MM.1S (cell line): ENCODE measurements around the gene MASP1.
A peak's percentile ranks its signal among the peaks of the same experiment; 100 is the strongest.

Experiments
- EZH2phosphoT487 ChIP-seq: fragments of 300-600 bp; sonication (generic); IDR thresholded peaks from 2 replicates; pipeline ENCODE4 v1.6.1; 2018; ENCODE audit warnings: antibody characterized with exemption, low read length
- TF ChIP-seq, protein P1 (sequence below): fragments of 300-600 bp; sonication (generic); IDR thresholded peaks from 2 replicates; pipeline ENCODE4 v1.5.1; 2016; ENCODE audit warnings: antibody characterized with exemption, low read length, mixed read lengths

GRCh38 chr3:187295316-187296034 lies 3.9 kb upstream of the MASP1 start:
- TF ChIP-seq, protein P1, sequence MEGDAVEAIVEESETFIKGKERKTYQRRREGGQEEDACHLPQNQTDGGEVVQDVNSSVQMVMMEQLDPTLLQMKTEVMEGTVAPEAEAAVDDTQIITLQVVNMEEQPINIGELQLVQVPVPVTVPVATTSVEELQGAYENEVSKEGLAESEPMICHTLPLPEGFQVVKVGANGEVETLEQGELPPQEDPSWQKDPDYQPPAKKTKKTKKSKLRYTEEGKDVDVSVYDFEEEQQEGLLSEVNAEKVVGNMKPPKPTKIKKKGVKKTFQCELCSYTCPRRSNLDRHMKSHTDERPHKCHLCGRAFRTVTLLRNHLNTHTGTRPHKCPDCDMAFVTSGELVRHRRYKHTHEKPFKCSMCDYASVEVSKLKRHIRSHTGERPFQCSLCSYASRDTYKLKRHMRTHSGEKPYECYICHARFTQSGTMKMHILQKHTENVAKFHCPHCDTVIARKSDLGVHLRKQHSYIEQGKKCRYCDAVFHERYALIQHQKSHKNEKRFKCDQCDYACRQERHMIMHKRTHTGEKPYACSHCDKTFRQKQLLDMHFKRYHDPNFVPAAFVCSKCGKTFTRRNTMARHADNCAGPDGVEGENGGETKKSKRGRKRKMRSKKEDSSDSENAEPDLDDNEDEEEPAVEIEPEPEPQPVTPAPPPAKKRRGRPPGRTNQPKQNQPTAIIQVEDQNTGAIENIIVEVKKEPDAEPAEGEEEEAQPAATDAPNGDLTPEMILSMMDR, result peak; percentile 25; the same call in 1 of the 2 replicates
- no peak for TF ChIP-seq EZH2phosphoT487
